HL-60 (cell line): ENCODE results near the gene WDR20.

Experiments used
- DNase-seq, 2 experiments: peaks; one replicate each; pipeline ENCODE4 v3.0.0-alpha.2; 2010 to 2020; ENCODE audit warnings: low read depth in 1 of 2, low spot score in 1 of 2
- H3K27ac ChIP-seq: fragments of 250-450 bp; sonication (Bioruptor Pico); replicated peaks from 2 replicates; pipeline ENCODE4 v1.5.1; 2020; ENCODE audit warnings: mild to moderate bottlenecking, moderate library complexity
- H3K27me3 ChIP-seq: fragments of 250-450 bp; sonication (Bioruptor Pico); 2 replicates; pipeline ENCODE4 v1.5.1; 2021; ENCODE audit warnings: mild to moderate bottlenecking, moderate library complexity; ENCODE audit not compliant: insufficient read depth, poor library complexity, severe bottlenecking
- H3K4me3 ChIP-seq: replicated peaks from 2 replicates; pipeline ENCODE4 v1.5.1; 2011; ENCODE audit warnings: mild to moderate bottlenecking, control low read depth, low read length; ENCODE audit not compliant: insufficient read depth
- GABPA ChIP-seq: IDR thresholded peaks from 2 replicates; pipeline ENCODE4 v1.6.1; 2012; ENCODE audit warnings: low read depth
- POLR2AphosphoS5 ChIP-seq: IDR thresholded peaks from 2 replicates; pipeline ENCODE4 v1.6.1; 2012; ENCODE audit warnings: low read depth
- SPI1 ChIP-seq: IDR thresholded peaks from 2 replicates; pipeline ENCODE4 v1.6.1; 2012; ENCODE audit warnings: low read depth, mild to moderate bottlenecking, borderline replicate concordance
- TF ChIP-seq, protein P1 (sequence below): IDR thresholded peaks from one replicate; pipeline ENCODE4 v1.5.1; 2011; ENCODE audit warnings: low read length, control low read depth, inconsistent platforms; ENCODE audit not compliant: insufficient read depth
- TF ChIP-seq, protein P2 (sequence below): IDR thresholded peaks from 2 replicates; pipeline ENCODE4 v1.6.1; 2012; ENCODE audit warnings: low read depth; ENCODE audit not compliant: insufficient replicate concordance

WDR20 gene

DNA sequence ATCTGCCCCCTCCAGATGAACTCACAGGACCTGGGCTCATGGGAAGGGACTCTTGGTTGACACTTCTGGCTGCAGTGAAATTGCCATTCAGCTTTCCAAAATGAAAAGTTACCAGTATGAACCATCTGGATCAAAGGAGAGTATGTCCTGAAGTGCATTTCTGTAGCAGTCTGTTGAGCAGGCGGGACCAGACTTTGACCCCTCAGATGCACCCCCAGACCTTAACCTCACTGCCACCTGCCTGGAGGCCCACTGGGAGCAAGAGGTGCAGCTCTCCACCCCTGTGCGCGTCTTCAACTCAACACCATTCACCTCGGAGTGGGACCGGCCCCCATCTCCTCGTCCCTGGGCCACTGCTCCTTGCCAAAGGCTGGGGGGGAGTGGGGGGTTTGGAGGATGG, 110.3 kb downstream of the WDR20 start:
- Histone ChIP-seq H3K4me3 (no peak overlapping the region), H3K27me3 (no peaks in the 10 kb centered on the region), H3K27ac (no peak overlapping the region)
- TF ChIP-seq SPI1 = no peak
- TF ChIP-seq, protein P1, sequence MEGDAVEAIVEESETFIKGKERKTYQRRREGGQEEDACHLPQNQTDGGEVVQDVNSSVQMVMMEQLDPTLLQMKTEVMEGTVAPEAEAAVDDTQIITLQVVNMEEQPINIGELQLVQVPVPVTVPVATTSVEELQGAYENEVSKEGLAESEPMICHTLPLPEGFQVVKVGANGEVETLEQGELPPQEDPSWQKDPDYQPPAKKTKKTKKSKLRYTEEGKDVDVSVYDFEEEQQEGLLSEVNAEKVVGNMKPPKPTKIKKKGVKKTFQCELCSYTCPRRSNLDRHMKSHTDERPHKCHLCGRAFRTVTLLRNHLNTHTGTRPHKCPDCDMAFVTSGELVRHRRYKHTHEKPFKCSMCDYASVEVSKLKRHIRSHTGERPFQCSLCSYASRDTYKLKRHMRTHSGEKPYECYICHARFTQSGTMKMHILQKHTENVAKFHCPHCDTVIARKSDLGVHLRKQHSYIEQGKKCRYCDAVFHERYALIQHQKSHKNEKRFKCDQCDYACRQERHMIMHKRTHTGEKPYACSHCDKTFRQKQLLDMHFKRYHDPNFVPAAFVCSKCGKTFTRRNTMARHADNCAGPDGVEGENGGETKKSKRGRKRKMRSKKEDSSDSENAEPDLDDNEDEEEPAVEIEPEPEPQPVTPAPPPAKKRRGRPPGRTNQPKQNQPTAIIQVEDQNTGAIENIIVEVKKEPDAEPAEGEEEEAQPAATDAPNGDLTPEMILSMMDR = no peak
- no peak for TF ChIP-seq POLR2AphosphoS5
- TF ChIP-seq, protein P2, sequence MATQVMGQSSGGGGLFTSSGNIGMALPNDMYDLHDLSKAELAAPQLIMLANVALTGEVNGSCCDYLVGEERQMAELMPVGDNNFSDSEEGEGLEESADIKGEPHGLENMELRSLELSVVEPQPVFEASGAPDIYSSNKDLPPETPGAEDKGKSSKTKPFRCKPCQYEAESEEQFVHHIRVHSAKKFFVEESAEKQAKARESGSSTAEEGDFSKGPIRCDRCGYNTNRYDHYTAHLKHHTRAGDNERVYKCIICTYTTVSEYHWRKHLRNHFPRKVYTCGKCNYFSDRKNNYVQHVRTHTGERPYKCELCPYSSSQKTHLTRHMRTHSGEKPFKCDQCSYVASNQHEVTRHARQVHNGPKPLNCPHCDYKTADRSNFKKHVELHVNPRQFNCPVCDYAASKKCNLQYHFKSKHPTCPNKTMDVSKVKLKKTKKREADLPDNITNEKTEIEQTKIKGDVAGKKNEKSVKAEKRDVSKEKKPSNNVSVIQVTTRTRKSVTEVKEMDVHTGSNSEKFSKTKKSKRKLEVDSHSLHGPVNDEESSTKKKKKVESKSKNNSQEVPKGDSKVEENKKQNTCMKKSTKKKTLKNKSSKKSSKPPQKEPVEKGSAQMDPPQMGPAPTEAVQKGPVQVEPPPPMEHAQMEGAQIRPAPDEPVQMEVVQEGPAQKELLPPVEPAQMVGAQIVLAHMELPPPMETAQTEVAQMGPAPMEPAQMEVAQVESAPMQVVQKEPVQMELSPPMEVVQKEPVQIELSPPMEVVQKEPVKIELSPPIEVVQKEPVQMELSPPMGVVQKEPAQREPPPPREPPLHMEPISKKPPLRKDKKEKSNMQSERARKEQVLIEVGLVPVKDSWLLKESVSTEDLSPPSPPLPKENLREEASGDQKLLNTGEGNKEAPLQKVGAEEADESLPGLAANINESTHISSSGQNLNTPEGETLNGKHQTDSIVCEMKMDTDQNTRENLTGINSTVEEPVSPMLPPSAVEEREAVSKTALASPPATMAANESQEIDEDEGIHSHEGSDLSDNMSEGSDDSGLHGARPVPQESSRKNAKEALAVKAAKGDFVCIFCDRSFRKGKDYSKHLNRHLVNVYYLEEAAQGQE = no peak
- TF ChIP-seq GABPA = no peak
- no peak for DNase-seq

DNA sequence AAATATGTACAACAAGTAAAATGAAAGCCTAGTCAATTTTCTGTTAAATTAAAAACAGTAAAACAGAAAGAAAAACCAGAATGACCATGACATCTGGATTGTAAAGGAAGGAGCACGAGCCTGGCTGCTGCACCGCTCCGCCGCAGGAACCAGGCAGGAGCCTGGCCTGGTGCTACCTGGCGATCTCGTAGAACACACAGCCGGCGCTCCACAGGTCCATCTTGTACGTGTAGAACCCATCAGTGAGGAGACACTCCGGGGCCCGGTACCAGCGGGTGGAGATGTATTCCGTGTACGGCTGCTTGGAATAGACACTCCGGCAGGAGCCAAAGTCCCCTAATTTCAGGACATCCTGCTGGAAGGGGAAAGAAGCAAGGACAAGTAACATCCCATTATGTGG, 110.9 kb downstream of the WDR20 start:
- no peak overlapping the region for H3K27ac ChIP-seq
- TF ChIP-seq POLR2AphosphoS5 = no peak
- TF ChIP-seq, protein P2 = no peak
- no peak for TF ChIP-seq SPI1
- TF ChIP-seq GABPA = no peak
- TF ChIP-seq, protein P1 = no peak
- DNase-seq = no peak
- no peaks in the 10 kb centered on the region for H3K27me3 ChIP-seq
- no peak overlapping the region for H3K4me3 ChIP-seq

DNA sequence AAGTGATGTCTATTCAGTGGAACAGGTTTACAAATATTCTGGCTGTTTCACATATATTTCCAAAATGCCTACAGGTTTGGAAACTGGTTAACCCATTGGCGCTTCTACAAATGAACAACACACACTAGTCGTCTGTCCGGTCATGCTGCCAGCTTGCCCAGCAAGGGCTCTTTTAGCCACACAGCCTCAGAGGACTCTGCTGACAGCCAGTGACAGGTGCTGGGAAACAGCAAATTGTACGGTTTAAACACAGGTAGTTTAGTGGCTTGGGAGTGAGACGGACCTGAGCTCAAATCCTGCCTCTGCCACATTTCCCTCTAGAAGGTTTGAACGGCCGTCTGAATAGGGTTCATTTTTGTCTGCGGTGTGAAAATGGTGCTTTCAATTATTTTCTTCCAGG, 111.5 kb downstream of the WDR20 start:
- Histone ChIP-seq H3K4me3 (no peak overlapping the region), H3K27me3 (no peaks in the 10 kb centered on the region), H3K27ac (no peak overlapping the region)
- no peak for TF ChIP-seq SPI1
- no peak for TF ChIP-seq POLR2AphosphoS5
- TF ChIP-seq GABPA = no peak
- TF ChIP-seq, protein P1 = no peak
- TF ChIP-seq, protein P2 = no peak
- DNase-seq = no peak
